Nephron progenitor cell (in vitro differentiated cells): ENCODE measurements around the gene RNASE12.

Experiments
- DNase-seq: peaks from one replicate; pipeline ENCODE4 v3.0.0; 2021
- H3K27ac Mint-ChIP-seq: 2 replicates; pipeline ENCODE4 v1.8.0; 2021; ENCODE audit warnings: mild to moderate bottlenecking, moderate library complexity, mixed read lengths
- H3K27me3 Mint-ChIP-seq: 2 replicates; pipeline ENCODE4 v1.8.0; 2021; ENCODE audit warnings: mild to moderate bottlenecking, low read depth, mixed read lengths; ENCODE audit not compliant: poor library complexity
- H3K36me3 Mint-ChIP-seq: 2 replicates; pipeline ENCODE4 v1.8.0; 2021; ENCODE audit warnings: low read depth, mixed read lengths
- H3K4me1 Mint-ChIP-seq: 2 replicates; pipeline ENCODE4 v1.8.0; 2021; ENCODE audit warnings: mixed read lengths
- H3K4me3 Mint-ChIP-seq: 2 replicates; pipeline ENCODE4 v1.8.0; 2021; ENCODE audit warnings: mild to moderate bottlenecking, moderate library complexity, mixed read lengths
- H3K9me3 Mint-ChIP-seq: 2 replicates; pipeline ENCODE4 v1.8.0; 2021; ENCODE audit warnings: mild to moderate bottlenecking, moderate library complexity, mixed read lengths
- TF ChIP-seq, protein P1 (sequence below): fragments of 200-600 bp; sonication (generic); IDR thresholded peaks from 2 replicates; pipeline ENCODE4 v1.5.0; 2021; ENCODE audit warnings: antibody characterized with exemption

RNASE12 gene

DNA sequence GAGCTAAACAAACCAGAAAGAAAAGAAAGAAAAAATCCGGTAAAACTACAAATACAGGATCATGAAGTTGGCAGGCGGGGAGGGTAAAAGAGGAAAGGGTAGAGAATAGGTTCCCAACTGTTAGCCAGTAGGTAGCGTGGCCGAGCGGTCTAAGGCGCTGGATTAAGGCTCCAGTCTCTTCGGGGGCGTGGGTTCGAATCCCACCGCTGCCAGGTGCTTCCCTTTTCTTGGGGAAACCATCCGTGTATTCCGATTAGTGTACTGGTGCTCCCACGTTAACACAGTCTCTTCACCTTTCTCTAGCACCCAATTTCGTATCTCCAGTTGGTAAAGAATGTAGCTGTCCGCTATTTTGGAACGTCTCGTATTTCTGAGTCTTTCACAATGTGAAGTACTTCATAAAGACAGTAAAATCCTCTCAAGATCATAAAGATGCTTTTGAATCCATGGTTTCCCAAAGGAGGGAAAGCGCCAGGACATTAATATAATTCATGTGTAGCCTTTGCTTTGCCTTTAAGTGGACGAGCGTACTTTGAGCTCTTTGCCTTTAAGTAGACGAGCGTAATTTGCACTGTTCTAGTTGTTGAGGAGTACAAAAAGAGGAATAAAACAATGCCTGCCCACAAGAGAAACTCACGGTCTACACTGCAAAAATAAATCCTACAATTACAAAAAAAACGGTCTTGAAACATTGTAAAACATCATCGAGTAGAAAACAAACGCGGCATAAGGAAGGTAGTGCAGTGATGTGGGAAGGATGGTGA is 19.0 kb upstream of the RNASE12 start:
- Mint-ChIP-seq H3K4me3 (no peak overlapping the region), H3K27ac (no peak overlapping the region), H3K27me3 (peaks cover 6% of the 10 kb centered on the region), H3K4me1 (no peaks in the 10 kb centered on the region), H3K9me3 (no peaks in the 10 kb centered on the region), H3K36me3 (no peaks in the 10 kb centered on the region)
- TF ChIP-seq, protein P1, sequence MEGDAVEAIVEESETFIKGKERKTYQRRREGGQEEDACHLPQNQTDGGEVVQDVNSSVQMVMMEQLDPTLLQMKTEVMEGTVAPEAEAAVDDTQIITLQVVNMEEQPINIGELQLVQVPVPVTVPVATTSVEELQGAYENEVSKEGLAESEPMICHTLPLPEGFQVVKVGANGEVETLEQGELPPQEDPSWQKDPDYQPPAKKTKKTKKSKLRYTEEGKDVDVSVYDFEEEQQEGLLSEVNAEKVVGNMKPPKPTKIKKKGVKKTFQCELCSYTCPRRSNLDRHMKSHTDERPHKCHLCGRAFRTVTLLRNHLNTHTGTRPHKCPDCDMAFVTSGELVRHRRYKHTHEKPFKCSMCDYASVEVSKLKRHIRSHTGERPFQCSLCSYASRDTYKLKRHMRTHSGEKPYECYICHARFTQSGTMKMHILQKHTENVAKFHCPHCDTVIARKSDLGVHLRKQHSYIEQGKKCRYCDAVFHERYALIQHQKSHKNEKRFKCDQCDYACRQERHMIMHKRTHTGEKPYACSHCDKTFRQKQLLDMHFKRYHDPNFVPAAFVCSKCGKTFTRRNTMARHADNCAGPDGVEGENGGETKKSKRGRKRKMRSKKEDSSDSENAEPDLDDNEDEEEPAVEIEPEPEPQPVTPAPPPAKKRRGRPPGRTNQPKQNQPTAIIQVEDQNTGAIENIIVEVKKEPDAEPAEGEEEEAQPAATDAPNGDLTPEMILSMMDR = no peak
- peak; percentile 89 for DNase-seq

DNA sequence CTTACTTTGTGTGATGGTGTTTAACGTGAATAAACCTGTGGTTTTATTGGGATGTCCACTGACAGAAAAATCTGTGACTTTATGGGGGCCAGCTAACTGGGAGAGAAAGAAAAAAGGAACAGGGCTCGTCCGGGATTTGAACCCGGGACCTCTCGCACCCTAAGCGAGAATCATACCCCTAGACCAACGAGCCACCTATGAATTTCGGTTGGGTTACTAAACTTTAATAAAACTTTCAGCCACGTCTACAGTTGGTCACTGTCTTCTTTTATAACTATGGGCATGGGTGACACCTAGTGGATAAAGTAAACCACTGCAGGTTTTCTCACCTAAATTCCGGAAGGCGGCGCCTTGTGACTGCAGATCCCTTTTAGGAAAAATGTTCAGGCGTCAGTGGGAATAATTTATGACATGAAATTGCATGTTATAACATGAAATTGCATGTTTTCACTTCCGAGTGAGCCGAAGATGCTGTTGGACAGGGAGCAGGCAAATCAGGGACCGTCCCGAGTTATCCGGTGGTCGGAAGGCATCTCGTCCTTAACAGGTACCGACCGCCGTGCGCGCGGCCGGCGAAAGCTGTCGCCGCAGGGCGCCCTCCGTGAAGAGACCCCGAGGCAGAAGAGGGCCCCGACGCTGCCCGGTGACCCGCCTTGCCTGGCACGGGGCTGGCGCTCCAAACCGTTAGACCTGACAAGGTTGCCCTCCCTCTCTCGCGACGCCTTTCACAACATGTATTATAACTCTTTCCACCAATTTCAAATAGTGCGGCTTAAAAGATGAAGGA is 18.2 kb upstream of the RNASE12 start:
- peak; percentile 66 for DNase-seq
- TF ChIP-seq, protein P1 = peak; percentile 87

DNA sequence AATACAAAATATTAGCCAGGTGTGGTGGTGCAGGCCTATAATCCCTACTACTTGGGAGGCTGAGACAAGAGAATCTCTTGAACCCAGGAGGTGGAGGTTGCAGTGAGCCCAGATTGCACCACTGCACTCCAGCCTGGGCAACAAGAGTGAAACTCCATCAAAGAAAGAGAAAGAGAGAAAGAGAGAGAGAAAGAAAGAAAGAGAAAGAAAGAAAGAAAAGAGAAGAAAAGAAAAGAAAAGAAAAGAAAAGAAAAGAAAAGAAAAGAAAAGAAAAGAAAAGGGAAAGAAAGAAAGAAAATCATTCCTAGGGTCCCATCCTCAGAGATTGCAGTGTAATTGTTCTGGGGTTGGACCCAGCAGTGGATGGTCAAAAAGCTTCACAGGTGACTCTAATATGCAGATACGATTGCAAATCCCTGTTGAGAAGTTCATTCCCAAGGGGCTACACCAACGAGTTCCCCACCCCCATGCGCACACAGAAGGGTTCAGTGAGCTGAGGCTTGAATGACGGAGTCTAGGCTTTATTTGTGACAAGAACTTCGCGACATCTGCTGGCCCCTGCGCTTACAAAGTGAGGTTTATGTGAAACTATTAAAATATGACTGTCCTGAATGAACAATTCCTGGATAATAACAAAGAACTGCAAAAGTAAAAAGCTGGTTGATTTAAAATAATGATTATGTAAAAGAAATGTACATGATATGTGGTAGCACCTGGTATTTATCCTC is 17.4 kb upstream of the RNASE12 start:
- no peaks in the 10 kb centered on the region for H3K9me3 Mint-ChIP-seq
- H3K36me3 Mint-ChIP-seq = no peaks in the 10 kb centered on the region
- no peak for DNase-seq
- peak overlapping the region; percentile 43 for H3K4me3 Mint-ChIP-seq
- TF ChIP-seq, protein P1 = no peak
- H3K4me1 Mint-ChIP-seq = no peaks in the 10 kb centered on the region
- peaks cover 6% of the 10 kb centered on the region for H3K27me3 Mint-ChIP-seq
- H3K27ac Mint-ChIP-seq = no peak overlapping the region

More for the DNA sequence above, 18.2 kb upstream of the RNASE12 start:
- Mint-ChIP-seq H3K36me3 (no peaks in the 10 kb centered on the region), H3K27ac (no peak overlapping the region), H3K9me3 (no peaks in the 10 kb centered on the region), H3K27me3 (peaks cover 6% of the 10 kb centered on the region), H3K4me1 (no peaks in the 10 kb centered on the region), H3K4me3 (no peak overlapping the region)

DNA sequence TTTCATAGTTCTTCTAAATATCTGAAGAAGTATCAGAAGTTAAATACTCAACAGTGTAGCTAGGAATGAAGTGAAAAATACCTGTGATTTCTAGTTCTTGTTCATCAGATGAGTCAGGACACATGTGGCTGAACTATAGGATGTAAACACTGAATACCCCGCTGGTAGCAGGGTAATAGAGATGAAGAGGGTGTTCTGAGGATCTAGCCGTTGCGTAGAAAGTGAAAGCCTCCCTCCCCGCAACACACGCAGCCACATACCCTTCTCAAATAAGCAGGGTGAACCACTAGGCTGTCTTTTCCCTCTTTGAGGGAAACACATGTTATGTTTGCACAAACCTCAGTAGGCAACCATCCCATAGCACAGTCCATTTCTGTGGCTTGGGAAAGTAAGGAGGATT is 16.4 kb upstream of the RNASE12 start:
- Mint-ChIP-seq H3K36me3 (no peaks in the 10 kb centered on the region), H3K4me1 (no peaks in the 10 kb centered on the region), H3K27ac (no peak overlapping the region), H3K4me3 (no peak overlapping the region), H3K27me3 (peaks cover 9% of the 10 kb centered on the region), H3K9me3 (no peaks in the 10 kb centered on the region)
- TF ChIP-seq, protein P1 = no peak
- no peak for DNase-seq

DNA sequence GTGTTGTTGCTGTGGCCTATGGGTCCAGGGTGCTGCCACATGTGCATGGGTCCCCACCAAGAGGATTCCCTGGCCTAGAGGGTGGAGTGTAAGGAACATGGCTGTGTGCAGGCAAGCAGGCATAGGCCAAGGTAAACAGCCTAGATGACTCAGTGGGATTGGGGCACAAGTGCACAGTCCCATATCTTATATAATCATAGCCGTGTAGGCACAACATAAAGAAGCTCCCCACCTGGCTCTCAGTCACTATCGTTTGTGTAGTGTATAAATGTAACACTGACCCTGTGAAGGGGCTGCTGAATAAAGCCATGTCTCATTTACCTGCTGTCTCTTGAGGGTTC is 15.7 kb upstream of the RNASE12 start:
- Mint-ChIP-seq H3K36me3 (no peaks in the 10 kb centered on the region), H3K4me1 (no peaks in the 10 kb centered on the region), H3K27ac (no peak overlapping the region), H3K4me3 (no peak overlapping the region), H3K27me3 (peaks cover 9% of the 10 kb centered on the region), H3K9me3 (no peaks in the 10 kb centered on the region)
- TF ChIP-seq, protein P1 = no peak
- DNase-seq = no peak
